SU-DHL-6 (cell line): ENCODE measurements around the gene VTCN1.

Source experiments
- H2AFZ ChIP-seq: fragments of 200-600 bp; sonication (generic); 2 replicates; pipeline ENCODE4 v1.6.1; 2014; ENCODE audit warnings: low read depth, mild to moderate bottlenecking, moderate library complexity, mixed read lengths, antibody characterized with exemption, low read length; ENCODE audit not compliant: severe bottlenecking
- H3F3A ChIP-seq: fragments of 200-600 bp; shearing (Covaris generic); 2 replicates; pipeline ENCODE4 v1.6.0; 2016; ENCODE audit warnings: antibody characterized with exemption, mild to moderate bottlenecking; ENCODE audit not compliant: insufficient read depth
- H3K27ac ChIP-seq: fragments of 200-600 bp; sonication (generic); 2 replicates; pipeline ENCODE4 v1.5.1; 2016; ENCODE audit warnings: low read depth, mild to moderate bottlenecking, low read length, moderate library complexity, mixed read lengths
- H3K27me3 ChIP-seq: fragments of 200-600 bp; sonication (generic), shearing (Covaris generic); 2 replicates; pipeline ENCODE4 v1.6.0; 2014; ENCODE audit warnings: mild to moderate bottlenecking, low read length
- H3K36me3 ChIP-seq: fragments of 200-600 bp; sonication (generic); 2 replicates; pipeline ENCODE4 v1.6.1; 2014; ENCODE audit warnings: mild to moderate bottlenecking, low read length, mixed read lengths
- H3K4me2 ChIP-seq: fragments of 300-600, 200-600 bp; shearing (Covaris generic), sonication (generic); 2 replicates; pipeline ENCODE4 v1.6.0; 2014; ENCODE audit warnings: low read length, low read depth, mild to moderate bottlenecking; ENCODE audit not compliant: poor library complexity, severe bottlenecking
- H3K4me3 ChIP-seq: fragments of 200-600 bp; sonication (generic); 2 replicates; pipeline ENCODE4 v1.5.1; 2014; ENCODE audit warnings: antibody characterized with exemption, low read length, mild to moderate bottlenecking, mixed read lengths; ENCODE audit not compliant: insufficient read depth, poor library complexity, severe bottlenecking
- H3K79me2 ChIP-seq: fragments of 200-600 bp; sonication (generic); 2 replicates; pipeline ENCODE4 v1.6.1; 2014; ENCODE audit warnings: mild to moderate bottlenecking, low read length, moderate library complexity; ENCODE audit not compliant: insufficient read depth
- H3K9ac ChIP-seq: fragments of 200-600 bp; sonication (generic); 2 replicates; pipeline ENCODE4 v1.7.0; 2014; ENCODE audit warnings: mild to moderate bottlenecking, low read length
- H3K9me2 ChIP-seq: fragments of 200-600 bp; sonication (generic); replicated peaks from 2 replicates; pipeline ENCODE4 v1.6.1; 2014; ENCODE audit warnings: low read length; ENCODE audit not compliant: insufficient read depth
- H3K9me3 ChIP-seq: fragments of 200-600 bp; sonication (generic); 2 replicates; pipeline ENCODE4 v1.6.1; 2014; ENCODE audit warnings: low read length, mixed read lengths; ENCODE audit not compliant: insufficient read depth
- H4K20me1 ChIP-seq: fragments of 200-600 bp; sonication (generic); 2 replicates; pipeline ENCODE4 v1.6.1; 2014; ENCODE audit warnings: low read depth, mild to moderate bottlenecking, antibody characterized with exemption, low read length, moderate library complexity, mixed read lengths
- CTCF ChIP-seq: fragments of 200-600 bp; sonication (generic); IDR thresholded peaks from one replicate; pipeline ENCODE4 v1.5.1; 2017; ENCODE audit warnings: antibody characterized with exemption, mild to moderate bottlenecking, low read length, moderate library complexity; ENCODE audit not compliant: insufficient read depth, poor library complexity, severe bottlenecking
- EZH2phosphoT487 ChIP-seq: fragments of 200-600 bp; sonication (generic), shearing (Covaris generic); conservative IDR thresholded peaks from 2 replicates; pipeline ENCODE4 v1.6.1; 2018; ENCODE audit warnings: mild to moderate bottlenecking, antibody characterized with exemption, low read length, moderate library complexity, mixed read lengths

VTCN1 gene

DNA sequence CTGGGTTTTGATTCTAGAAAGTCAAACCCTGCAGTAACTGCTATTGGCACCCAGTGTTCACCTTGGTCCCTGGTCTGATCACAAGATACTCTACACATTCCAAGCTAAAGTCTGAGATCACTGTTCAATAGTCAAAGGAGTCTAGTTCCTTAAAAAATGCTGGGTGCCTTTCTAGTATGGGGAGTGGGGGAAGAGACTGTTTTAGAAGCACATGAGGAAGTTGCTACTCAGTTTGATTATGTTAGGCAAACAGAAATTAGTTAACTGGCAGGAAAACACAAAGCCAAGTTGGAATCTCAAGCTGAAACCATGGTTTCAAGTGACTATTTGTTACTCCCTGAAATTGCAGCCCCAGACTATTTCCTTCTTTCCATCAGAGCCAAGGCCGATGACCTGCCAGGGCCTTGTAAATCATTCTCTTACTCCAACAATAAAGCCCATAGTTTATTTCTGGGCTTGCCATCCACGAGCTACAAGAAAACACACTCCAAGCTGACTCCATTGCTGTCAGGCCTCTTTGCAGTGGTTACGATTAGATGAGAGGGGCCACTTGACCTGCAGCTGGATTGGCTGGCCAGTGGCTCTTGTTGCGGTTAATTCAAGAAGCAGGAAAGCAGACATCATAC is 21.1 kb upstream of the VTCN1 start:
- no peak for TF ChIP-seq CTCF
- no peak overlapping the region for H3K9ac ChIP-seq
- no peak overlapping the region for H3K4me2 ChIP-seq
- H3K27me3 ChIP-seq: no peaks in the 10 kb centered on the region
- H3K36me3 ChIP-seq: no peaks in the 10 kb centered on the region
- H3F3A ChIP-seq: no peaks in the 10 kb centered on the region
- H3K4me3 ChIP-seq: no peak overlapping the region
- H3K9me2 ChIP-seq: no peaks in the 10 kb centered on the region
- H4K20me1 ChIP-seq: no peaks in the 10 kb centered on the region
- H3K79me2 ChIP-seq: no peaks in the 10 kb centered on the region
- H3K9me3 ChIP-seq: no peaks in the 10 kb centered on the region
- no peak overlapping the region for H2AFZ ChIP-seq
- H3K27ac ChIP-seq: no peak overlapping the region

DNA sequence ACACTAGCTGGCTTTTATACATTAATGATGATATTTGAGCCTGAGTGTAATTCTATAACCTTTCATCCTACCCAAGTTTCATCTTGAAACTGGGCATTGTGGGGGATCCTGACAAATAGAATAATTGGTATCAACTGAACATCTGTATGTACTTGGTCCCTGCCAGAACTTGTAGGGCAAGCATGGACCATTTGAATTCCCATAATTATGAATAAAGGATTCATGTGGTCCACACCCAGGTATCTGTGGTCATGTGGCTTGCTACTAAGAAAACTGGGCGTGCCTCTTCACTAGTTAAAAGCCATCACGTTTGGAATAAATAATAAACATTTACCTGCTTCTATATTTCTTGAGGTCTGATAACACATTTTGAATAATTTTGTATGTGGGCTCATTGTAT is 20.6 kb upstream of the VTCN1 start:
- no peaks in the 10 kb centered on the region for H4K20me1 ChIP-seq
- H3K4me2 ChIP-seq: no peak overlapping the region
- no peaks in the 10 kb centered on the region for H3K9me3 ChIP-seq
- H3K79me2 ChIP-seq: no peaks in the 10 kb centered on the region
- H3F3A ChIP-seq: no peaks in the 10 kb centered on the region
- TF ChIP-seq CTCF (no peak), EZH2phosphoT487 (no peak)
- no peak overlapping the region for H3K27ac ChIP-seq
- H2AFZ ChIP-seq: no peak overlapping the region
- H3K27me3 ChIP-seq: no peaks in the 10 kb centered on the region
- no peak overlapping the region for H3K9ac ChIP-seq
- H3K9me2 ChIP-seq: no peaks in the 10 kb centered on the region
- H3K4me3 ChIP-seq: no peak overlapping the region
- H3K36me3 ChIP-seq: no peaks in the 10 kb centered on the region

- Histone ChIP-seq H3K27me3 (no peaks in the 10 kb centered on the region), H3K79me2 (no peaks in the 10 kb centered on the region), H3K36me3 (no peaks in the 10 kb centered on the region), H4K20me1 (no peaks in the 10 kb centered on the region), H3F3A (no peaks in the 10 kb centered on the region), H2AFZ (no peak overlapping the region), H3K4me3 (no peak overlapping the region), H3K27ac (no peak overlapping the region), H3K9me3 (no peaks in the 10 kb centered on the region), H3K4me2 (no peak overlapping the region), H3K9me2 (no peaks in the 10 kb centered on the region), H3K9ac (no peak overlapping the region)
- TF ChIP-seq CTCF (no peak), EZH2phosphoT487 (no peak)
These were observed 18.5 kb upstream of the VTCN1 start for GRCh38 chr1:117229217-117229616.
